ENCODE results near the gene SEC23IP.

The SEC23IP gene

GRCh38 chr10:119940487-119940886, 48.0 kb downstream of the SEC23IP start:
- DNase-seq (ENCODE audit: low read depth, low spot score), result no peak

- DNase-seq (ENCODE audit: low read depth, low spot score), result no peak
These were observed 50.4 kb downstream of the SEC23IP start for GRCh38 chr10:119942973-119943372.

- DNase-seq (ENCODE audit: low read depth, low spot score), result no peak
These were observed 53.3 kb downstream of the SEC23IP start for GRCh38 chr10:119945805-119946204.

GRCh38 chr10:119947300-119947699, 54.8 kb downstream of the SEC23IP start:
- DNase-seq (ENCODE audit: low read depth, low spot score), result no peak

DNA sequence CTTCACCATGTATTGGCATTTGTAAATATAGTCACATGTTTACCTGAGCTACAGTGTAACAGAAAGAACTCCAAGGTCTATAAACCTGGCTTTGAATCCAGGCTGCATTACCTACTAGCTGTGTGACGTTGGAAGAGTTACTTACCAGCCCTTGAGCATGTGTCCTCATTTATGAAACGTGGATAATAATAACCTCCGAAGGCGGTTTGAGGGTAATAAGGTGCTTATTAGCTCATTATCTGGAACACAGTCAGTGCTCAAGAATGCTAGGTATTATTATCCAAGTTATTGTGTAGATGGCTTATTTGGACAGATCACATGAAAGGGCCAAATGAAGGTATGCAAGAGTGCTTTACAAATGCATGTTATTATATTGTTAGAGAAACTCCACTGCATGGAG, 64.9 kb downstream of the SEC23IP start:
- no peak for DNase-seq (ENCODE audit: low read depth, low spot score)

DNA sequence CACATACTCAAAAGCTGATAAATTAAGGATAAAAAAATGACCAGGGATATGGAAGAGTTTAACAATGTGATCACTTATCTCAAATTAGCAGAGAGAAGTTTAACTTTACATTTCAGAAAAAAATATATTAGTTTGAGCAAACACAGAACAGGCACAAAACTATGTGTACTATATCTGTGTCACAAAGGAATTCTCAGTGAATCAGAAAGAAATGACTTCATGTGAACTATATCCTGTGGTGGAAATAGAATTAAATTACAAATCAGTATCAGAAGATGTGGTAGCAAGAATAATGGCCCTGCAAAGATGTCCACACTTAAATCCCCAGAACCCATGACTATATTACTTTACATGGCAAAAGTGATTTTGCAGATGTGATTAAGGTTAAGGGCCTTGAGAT, 70.3 kb downstream of the SEC23IP start:
- DNase-seq (ENCODE audit: low read depth, low spot score), result no peak

DNA sequence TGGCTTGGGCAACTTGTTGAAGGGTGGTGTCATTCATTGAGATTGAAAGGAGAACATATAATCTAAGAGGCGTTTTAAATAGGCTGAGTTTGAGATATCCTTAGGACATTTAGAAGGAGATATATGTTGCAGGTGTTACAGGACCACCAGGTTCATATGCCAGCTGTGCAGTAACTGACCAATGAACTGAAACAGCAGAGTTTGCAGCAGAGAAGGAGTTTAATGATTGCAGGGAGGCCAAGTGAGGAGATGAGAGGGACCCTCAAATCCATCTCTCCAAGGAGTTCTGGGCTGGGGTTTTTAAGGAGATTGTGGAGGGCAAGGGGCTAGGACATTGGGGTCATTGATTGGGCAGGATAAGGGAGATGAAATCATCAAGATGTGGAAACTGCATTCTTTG, 74.5 kb downstream of the SEC23IP start:
- no peak for DNase-seq (ENCODE audit: low read depth, low spot score)

- DNase-seq (ENCODE audit: low read depth, low spot score), result no peak
These were observed 77.1 kb downstream of the SEC23IP start for GRCh38 chr10:119969609-119970008.

GRCh38 chr10:119970107-119970506, 77.6 kb downstream of the SEC23IP start:
- DNase-seq (ENCODE audit: low read depth, low spot score), result no peak

DNA sequence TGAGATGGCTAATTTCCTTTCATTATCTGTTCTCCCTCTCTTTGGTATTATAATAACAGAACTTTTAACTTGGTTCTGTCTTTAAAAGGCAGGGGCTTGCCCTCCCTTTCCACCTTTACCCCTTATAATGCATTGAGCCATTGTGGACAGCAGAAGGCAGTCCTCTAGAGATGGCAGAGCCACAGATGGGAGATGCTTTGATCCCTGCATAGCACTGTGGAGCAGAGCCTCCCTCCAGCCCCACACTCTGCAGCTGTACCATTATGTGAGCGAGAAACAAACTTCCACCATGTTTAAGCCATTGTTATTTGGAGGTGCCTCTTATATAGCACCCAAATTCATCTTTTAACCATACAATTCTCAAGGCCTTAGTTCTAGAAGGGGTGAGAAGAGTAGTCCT, 78.4 kb downstream of the SEC23IP start:
- DNase-seq (ENCODE audit: low read depth, low spot score), result no peak

GRCh38 chr10:119973281-119973680, 80.8 kb downstream of the SEC23IP start:
- no peak for DNase-seq (ENCODE audit: low read depth, low spot score)

- DNase-seq (ENCODE audit: low read depth, low spot score), result no peak
These were observed 83.9 kb downstream of the SEC23IP start for GRCh38 chr10:119976421-119976820.

- no peak for DNase-seq (ENCODE audit: low read depth, low spot score)
These were observed 88.6 kb downstream of the SEC23IP start for GRCh38 chr10:119980956-119981750.

- no peak for DNase-seq (ENCODE audit: low read depth, low spot score)
These were observed 89.3 kb downstream of the SEC23IP start for GRCh38 chr10:119981826-119982225.

DNA sequence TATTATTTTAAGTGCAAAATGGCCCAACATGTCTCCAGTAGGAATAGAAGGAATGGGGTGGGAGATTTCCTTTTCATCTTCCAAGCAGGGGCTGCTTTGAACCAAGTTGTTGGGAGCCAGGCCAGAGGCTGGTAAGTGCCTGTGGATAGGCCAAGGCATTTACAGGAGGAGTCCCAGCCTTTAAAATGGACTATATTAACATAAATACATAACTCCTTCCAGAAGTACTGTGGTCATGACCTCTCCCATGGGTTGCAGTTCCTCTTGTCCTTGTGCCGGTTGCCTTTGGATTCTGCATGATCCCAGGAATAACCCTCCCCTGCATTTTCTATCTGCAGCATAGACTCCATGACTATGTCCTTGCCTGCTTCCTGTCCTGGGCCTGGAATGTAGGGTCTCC, 95.8 kb downstream of the SEC23IP start:
- DNase-seq (ENCODE audit: low read depth, low spot score), result no peak

- DNase-seq (ENCODE audit: low read depth, low spot score), result no peak
These were observed 97.4 kb downstream of the SEC23IP start for GRCh38 chr10:119989966-119990365.

- DNase-seq (ENCODE audit: low read depth, low spot score), result no peak
These were observed 98.5 kb downstream of the SEC23IP start for GRCh38 chr10:119991066-119991465.

DNA sequence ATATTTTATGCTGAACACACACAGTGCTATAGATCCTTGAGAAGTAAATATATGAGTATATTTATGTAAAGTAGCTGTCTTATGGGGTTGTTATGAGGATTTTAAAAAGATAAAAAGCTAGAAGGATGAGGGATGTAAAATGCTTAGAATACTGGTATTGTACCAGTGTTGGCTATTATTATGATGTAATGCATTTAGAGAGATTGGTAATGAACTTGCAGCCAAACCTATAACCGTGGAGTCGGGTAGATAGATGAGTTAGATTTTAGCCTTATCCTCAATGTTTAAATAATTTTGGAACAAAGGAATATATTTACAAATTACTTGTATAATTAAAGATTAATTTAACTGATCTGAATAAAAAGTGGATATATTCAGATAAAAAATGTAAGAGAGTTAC, 99.3 kb downstream of the SEC23IP start:
- DNase-seq (ENCODE audit: low read depth, low spot score), result no peak
